ENCODE data around the gene B4GALT2. TPM values are rescaled to one million over a fixed set of nuclear protein-coding genes. Genes with fewer than 3 reads are reported as not detected.

The B4GALT2 gene
- total RNA-seq, 1 donor: 99.1 TPM

GRCh38 chr1:43933386-43934100 is 45.5 kb upstream of the B4GALT2 start, which contains the start of gene ARTN:
TSS of gene ARTN (plus strand) at chr1:43933801. CDS start at chr1:43935657, 1,856 bp downstream.
- no peak for TF ChIP-seq CTCF (IDR thresholded peaks at IDR 0.05; ENCODE audit: insufficient read depth, low read length)
- H3K4me3 ChIP-seq (ENCODE audit: low read depth, low read length): peak within 1 kb of the TSS; percentile 37
- no peak for DNase-seq (ENCODE audit: low read depth)

GRCh38 chr1:43934101-43934985 is 44.7 kb upstream of the B4GALT2 start:
- TF ChIP-seq CTCF (IDR thresholded peaks at IDR 0.05; ENCODE audit: insufficient read depth, low read length): peak; percentile 91
- H3K4me3 ChIP-seq (ENCODE audit: low read depth, low read length): no peak overlapping the region
- DNase-seq (ENCODE audit: low read depth): peak; percentile 63

GRCh38 chr1:43934986-43935324 is 44.1 kb upstream of the B4GALT2 start:
- no peak for TF ChIP-seq CTCF (IDR thresholded peaks at IDR 0.05; ENCODE audit: insufficient read depth, low read length)
- no peak for DNase-seq (ENCODE audit: low read depth)
- H3K4me3 ChIP-seq (ENCODE audit: low read depth, low read length): no peak overlapping the region

GRCh38 chr1:43935711-43936427 is 43.1 kb upstream of the B4GALT2 start:
- DNase-seq (ENCODE audit: low read depth): no peak
- peak overlapping the region; percentile 28 for H3K4me3 ChIP-seq (ENCODE audit: low read depth, low read length)
- no peak for TF ChIP-seq CTCF (IDR thresholded peaks at IDR 0.05; ENCODE audit: insufficient read depth, low read length)

GRCh38 chr1:43936431-43937151 is 42.4 kb upstream of the B4GALT2 start:
- H3K4me3 ChIP-seq (ENCODE audit: low read depth, low read length): peak overlapping the region; percentile 28
- peak; percentile 6 for TF ChIP-seq CTCF (IDR thresholded peaks at IDR 0.05; ENCODE audit: insufficient read depth, low read length)
- DNase-seq (ENCODE audit: low read depth): peak; percentile 9
